HepG2 (cell line): ENCODE measurements around the gene ZFP36L2. TPM values are rescaled to one million over a fixed set of nuclear protein-coding genes. Genes with fewer than 3 reads are reported as not detected.
A peak's percentile ranks its signal among the peaks of the same experiment; 100 is the strongest.

ENCODE experiments used
- KAT2B ChIP-seq: fragments of 150-350 bp; IDR thresholded peaks from 2 replicates; pipeline ENCODE4 v1.6.1; 2014; ENCODE audit warnings: low read depth, low read length, borderline replicate concordance
- KLF9 ChIP-seq: IDR thresholded peaks from 2 replicates; pipeline ENCODE4 v1.6.1; 2016; ENCODE audit warnings: low read depth
- MED1 ChIP-seq: sonication (generic); formaldehyde crosslinking; IDR thresholded peaks from 2 replicates; pipeline ENCODE4 v1.4.0; 2020; ENCODE audit warnings: missing genetic modification reagents
- PAWR ChIP-seq: sonication (generic); formaldehyde crosslinking; IDR thresholded peaks from 2 replicates; pipeline ENCODE4 v1.4.0; 2020; ENCODE audit warnings: missing genetic modification reagents, mild to moderate bottlenecking, borderline replicate concordance
- RFX1 ChIP-seq: fragments of 450-650 bp; IDR thresholded peaks from 2 replicates; pipeline ENCODE4 v1.6.1; 2017
- RXRA ChIP-seq: sonication (generic); formaldehyde crosslinking; IDR thresholded peaks from 2 replicates; pipeline ENCODE4 v1.5.1; 2020; ENCODE audit warnings: missing genetic modification reagents
- SATB2 ChIP-seq: sonication (generic); formaldehyde crosslinking; IDR thresholded peaks from 2 replicates; pipeline ENCODE4 v1.5.0; 2020; ENCODE audit warnings: missing genetic modification reagents
- TFE3 ChIP-seq: IDR thresholded peaks from 2 replicates; pipeline ENCODE4 v1.6.1; 2016
- ZNF275 ChIP-seq: sonication (generic); formaldehyde crosslinking; IDR thresholded peaks from 2 replicates; pipeline ENCODE4 v1.8.0; 2022; ENCODE audit warnings: missing genetic modification reagents, mild to moderate bottlenecking, inconsistent platforms, borderline replicate concordance
- ZNF367 ChIP-seq: sonication (generic); formaldehyde crosslinking; IDR thresholded peaks from 2 replicates; pipeline ENCODE4 v1.4.0; 2020; ENCODE audit warnings: missing genetic modification reagents, borderline replicate concordance
- ZNF784 ChIP-seq: sonication (generic); formaldehyde crosslinking; IDR thresholded peaks from 2 replicates; pipeline ENCODE4 v1.5.1; 2020; ENCODE audit warnings: missing genetic modification reagents, mild to moderate bottlenecking, borderline replicate concordance
- ZNF841 ChIP-seq: sonication (generic); formaldehyde crosslinking; IDR thresholded peaks from 2 replicates; pipeline ENCODE4 v1.8.1; 2023; ENCODE audit warnings: missing genetic modification reagents, borderline replicate concordance
- ZSCAN31 ChIP-seq: sonication (generic); formaldehyde crosslinking; IDR thresholded peaks from 2 replicates; pipeline ENCODE4 v1.5.0; 2020; ENCODE audit warnings: low read depth, mild to moderate bottlenecking, missing genetic modification reagents
- polyA plus RNA-seq, 8 experiments: library from polyadenylated mRNA; depleted of rRNA in 3 of 8; stranded (reverse) in 7 of 8; unstranded in 1 of 8; fragments of >200 nt; fragmentation: Illumina TruSeq in 4 of 8; extraction: Trizol in 4 of 8; gene quantifications; 2 replicates each; pipeline versions ENCODE4 v1.2.1 to v1.2.3, GENCODE V29; 2011 to 2016; ENCODE audit warnings: low read depth in 4 of 8, missing spikeins in 1 of 8, mixed read lengths in 1 of 8; ENCODE audit not compliant: insufficient read depth in 1 of 8
- total RNA-seq, 5 experiments: library from RNA; depleted of rRNA; stranded (reverse); fragments of >200 nt; fragmentation: Illumina TruSeq; extraction: Trizol; gene quantifications; 2 replicates each; pipeline ENCODE4 v1.2.3, GENCODE V29; 2016; ENCODE audit warnings: low read depth in 1 of 5
- TF ChIP-seq, protein P1 (sequence below): sonication (generic); formaldehyde crosslinking; IDR thresholded peaks from 2 replicates; pipeline ENCODE4 v1.4.0; 2020; ENCODE audit warnings: missing genetic modification reagents, borderline replicate concordance
- TF ChIP-seq, protein P2 (sequence below): sonication (generic); formaldehyde crosslinking; IDR thresholded peaks from 2 replicates; pipeline ENCODE4 v1.4.0; 2020; ENCODE audit warnings: missing genetic modification reagents
- TF ChIP-seq, protein P3 (sequence below): sonication (generic); formaldehyde crosslinking; IDR thresholded peaks from 2 replicates; pipeline ENCODE4 v1.8.0; 2022; ENCODE audit warnings: mild to moderate bottlenecking, missing genetic modification reagents; ENCODE audit not compliant: insufficient replicate concordance
- TF ChIP-seq, protein P4 (sequence below): IDR thresholded peaks from 2 replicates; pipeline ENCODE4 v1.4.0; 2020; ENCODE audit warnings: mild to moderate bottlenecking, missing genetic modification reagents

ZFP36L2 gene
- total and polyA plus RNA-seq, 2 of the 13 experiments (the other 11 are each of a cell fraction or from before 2014, with no cell fraction given): 11.2 to 21.8 TPM

GRCh38 chr2:43184339-43184895 is 42.0 kb downstream of the ZFP36L2 start (continued):
- TF ChIP-seq MED1 (CRISPR knock-in tag) (peak; percentile 89), TFE3 (peak; percentile 57; the same call in 1 of the 2 replicates), RFX1 (peak; percentile 76), ZNF275 (CRISPR knock-in tag) (peak; percentile 76; the same call in 1 of the 2 replicates), KAT2B (no peak), RXRA (CRISPR knock-in tag) (peak; percentile 99), ZSCAN31 (CRISPR knock-in tag) (peak; percentile 55; the same call in 1 of the 2 replicates), SATB2 (CRISPR knock-in tag) (no peak), ZNF841 (CRISPR knock-in tag) (no peak), KLF9 (CRISPR knock-in tag) (0 out of 2 replicates have a peak, but pooled peaks have one; percentile 38), PAWR (CRISPR knock-in tag) (no peak), ZNF784 (CRISPR knock-in tag) (peak; percentile 57; the same call in 1 of the 2 replicates), ZNF367 (CRISPR knock-in tag) (no peak)
- TF ChIP-seq, protein P1, sequence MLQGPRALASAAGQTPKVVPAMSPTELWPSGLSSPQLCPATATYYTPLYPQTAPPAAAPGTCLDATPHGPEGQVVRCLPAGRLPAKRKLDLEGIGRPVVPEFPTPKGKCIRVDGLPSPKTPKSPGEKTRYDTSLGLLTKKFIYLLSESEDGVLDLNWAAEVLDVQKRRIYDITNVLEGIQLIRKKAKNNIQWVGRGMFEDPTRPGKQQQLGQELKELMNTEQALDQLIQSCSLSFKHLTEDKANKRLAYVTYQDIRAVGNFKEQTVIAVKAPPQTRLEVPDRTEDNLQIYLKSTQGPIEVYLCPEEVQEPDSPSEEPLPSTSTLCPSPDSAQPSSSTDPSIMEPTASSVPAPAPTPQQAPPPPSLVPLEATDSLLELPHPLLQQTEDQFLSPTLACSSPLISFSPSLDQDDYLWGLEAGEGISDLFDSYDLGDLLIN (CRISPR knock-in tag): no peak
- TF ChIP-seq, protein P2, sequence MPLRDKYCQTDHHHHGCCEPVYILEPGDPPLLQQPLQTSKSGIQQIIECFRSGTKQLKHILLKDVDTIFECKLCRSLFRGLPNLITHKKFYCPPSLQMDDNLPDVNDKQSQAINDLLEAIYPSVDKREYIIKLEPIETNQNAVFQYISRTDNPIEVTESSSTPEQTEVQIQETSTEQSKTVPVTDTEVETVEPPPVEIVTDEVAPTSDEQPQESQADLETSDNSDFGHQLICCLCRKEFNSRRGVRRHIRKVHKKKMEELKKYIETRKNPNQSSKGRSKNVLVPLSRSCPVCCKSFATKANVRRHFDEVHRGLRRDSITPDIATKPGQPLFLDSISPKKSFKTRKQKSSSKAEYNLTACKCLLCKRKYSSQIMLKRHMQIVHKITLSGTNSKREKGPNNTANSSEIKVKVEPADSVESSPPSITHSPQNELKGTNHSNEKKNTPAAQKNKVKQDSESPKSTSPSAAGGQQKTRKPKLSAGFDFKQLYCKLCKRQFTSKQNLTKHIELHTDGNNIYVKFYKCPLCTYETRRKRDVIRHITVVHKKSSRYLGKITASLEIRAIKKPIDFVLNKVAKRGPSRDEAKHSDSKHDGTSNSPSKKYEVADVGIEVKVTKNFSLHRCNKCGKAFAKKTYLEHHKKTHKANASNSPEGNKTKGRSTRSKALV (CRISPR knock-in tag): no peak
- TF ChIP-seq, protein P3, sequence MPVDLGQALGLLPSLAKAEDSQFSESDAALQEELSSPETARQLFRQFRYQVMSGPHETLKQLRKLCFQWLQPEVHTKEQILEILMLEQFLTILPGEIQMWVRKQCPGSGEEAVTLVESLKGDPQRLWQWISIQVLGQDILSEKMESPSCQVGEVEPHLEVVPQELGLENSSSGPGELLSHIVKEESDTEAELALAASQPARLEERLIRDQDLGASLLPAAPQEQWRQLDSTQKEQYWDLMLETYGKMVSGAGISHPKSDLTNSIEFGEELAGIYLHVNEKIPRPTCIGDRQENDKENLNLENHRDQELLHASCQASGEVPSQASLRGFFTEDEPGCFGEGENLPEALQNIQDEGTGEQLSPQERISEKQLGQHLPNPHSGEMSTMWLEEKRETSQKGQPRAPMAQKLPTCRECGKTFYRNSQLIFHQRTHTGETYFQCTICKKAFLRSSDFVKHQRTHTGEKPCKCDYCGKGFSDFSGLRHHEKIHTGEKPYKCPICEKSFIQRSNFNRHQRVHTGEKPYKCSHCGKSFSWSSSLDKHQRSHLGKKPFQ (CRISPR knock-in tag): peak; percentile 89
- TF ChIP-seq, protein P4, sequence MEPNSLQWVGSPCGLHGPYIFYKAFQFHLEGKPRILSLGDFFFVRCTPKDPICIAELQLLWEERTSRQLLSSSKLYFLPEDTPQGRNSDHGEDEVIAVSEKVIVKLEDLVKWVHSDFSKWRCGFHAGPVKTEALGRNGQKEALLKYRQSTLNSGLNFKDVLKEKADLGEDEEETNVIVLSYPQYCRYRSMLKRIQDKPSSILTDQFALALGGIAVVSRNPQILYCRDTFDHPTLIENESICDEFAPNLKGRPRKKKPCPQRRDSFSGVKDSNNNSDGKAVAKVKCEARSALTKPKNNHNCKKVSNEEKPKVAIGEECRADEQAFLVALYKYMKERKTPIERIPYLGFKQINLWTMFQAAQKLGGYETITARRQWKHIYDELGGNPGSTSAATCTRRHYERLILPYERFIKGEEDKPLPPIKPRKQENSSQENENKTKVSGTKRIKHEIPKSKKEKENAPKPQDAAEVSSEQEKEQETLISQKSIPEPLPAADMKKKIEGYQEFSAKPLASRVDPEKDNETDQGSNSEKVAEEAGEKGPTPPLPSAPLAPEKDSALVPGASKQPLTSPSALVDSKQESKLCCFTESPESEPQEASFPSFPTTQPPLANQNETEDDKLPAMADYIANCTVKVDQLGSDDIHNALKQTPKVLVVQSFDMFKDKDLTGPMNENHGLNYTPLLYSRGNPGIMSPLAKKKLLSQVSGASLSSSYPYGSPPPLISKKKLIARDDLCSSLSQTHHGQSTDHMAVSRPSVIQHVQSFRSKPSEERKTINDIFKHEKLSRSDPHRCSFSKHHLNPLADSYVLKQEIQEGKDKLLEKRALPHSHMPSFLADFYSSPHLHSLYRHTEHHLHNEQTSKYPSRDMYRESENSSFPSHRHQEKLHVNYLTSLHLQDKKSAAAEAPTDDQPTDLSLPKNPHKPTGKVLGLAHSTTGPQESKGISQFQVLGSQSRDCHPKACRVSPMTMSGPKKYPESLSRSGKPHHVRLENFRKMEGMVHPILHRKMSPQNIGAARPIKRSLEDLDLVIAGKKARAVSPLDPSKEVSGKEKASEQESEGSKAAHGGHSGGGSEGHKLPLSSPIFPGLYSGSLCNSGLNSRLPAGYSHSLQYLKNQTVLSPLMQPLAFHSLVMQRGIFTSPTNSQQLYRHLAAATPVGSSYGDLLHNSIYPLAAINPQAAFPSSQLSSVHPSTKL (CRISPR knock-in tag): peak; percentile 95
